Erythroblast (primary cell): Measurements from ENCODE around the gene ZNF513.
A peak's percentile ranks its signal among the peaks of the same experiment; 100 is the strongest.

Experiments
- DNase-seq, 2 experiments: peaks; one replicate each; lab custom pipeline; 2025; lab: John Stamatoyannopoulos, UW
- GATA1 ChIP-seq: IDR thresholded peaks from 2 replicates; pipeline ENCODE4 v1.6.1; 2011; ENCODE audit warnings: low read depth, mild to moderate bottlenecking, control low read depth, low read length, moderate library complexity
- POLR2A ChIP-seq: IDR thresholded peaks from 2 replicates; pipeline ENCODE4 v1.6.1; 2011; ENCODE audit warnings: mild to moderate bottlenecking, low read length

ZNF513 gene

GRCh38 chr2:27377618-27378095 lies 2.9 kb downstream of the ZNF513 start:
- no peak for DNase-seq
- TF ChIP-seq POLR2A (peak; percentile 23), GATA1 (no peak)

GRCh38 chr2:27376866-27377617 lies 3.5 kb downstream of the ZNF513 start:
- DNase-seq, result no peak
- TF ChIP-seq GATA1 (no peak), POLR2A (no peak)

- no peak for TF ChIP-seq GATA1
- TF ChIP-seq POLR2A, result peak; percentile 7
- DNase-seq, result no peak
These were observed 4.2 kb downstream of the ZNF513 start for GRCh38 chr2:27376151-27376865.

GRCh38 chr2:27375513-27376099 lies 4.9 kb downstream of the ZNF513 start:
- TF ChIP-seq GATA1, result no peak
- TF ChIP-seq POLR2A, result no peak
- no peak for DNase-seq

- DNase-seq, result no peak
- no peak for TF ChIP-seq POLR2A
- TF ChIP-seq GATA1, result no peak
These were observed 7.0 kb downstream of the ZNF513 start for GRCh38 chr2:27373567-27373966.

GRCh38 chr2:27372937-27373336 lies 7.6 kb downstream of the ZNF513 start:
- DNase-seq, result no peak
- no peak for TF ChIP-seq GATA1
- no peak for TF ChIP-seq POLR2A

- no peak for TF ChIP-seq POLR2A
- no peak for TF ChIP-seq GATA1
- DNase-seq, result peak; percentile 74 to 82
These were observed 9.5 kb downstream of the ZNF513 start for GRCh38 chr2:27370816-27371620.

- DNase-seq, result peak; percentile 99
- TF ChIP-seq POLR2A, result peak; percentile 89
- TF ChIP-seq GATA1, result no peak
These were observed 10.3 kb downstream of the ZNF513 start, which contains the start of the genes EIF2B4 and SNX17 for GRCh38 chr2:27370026-27370815. TSS of gene EIF2B4 (minus strand) at chr2:27370338. CDS start at chr2:27370314, 24 bp downstream. TSS of gene SNX17 (plus strand) at chr2:27370616. CDS start at chr2:27370744, 128 bp downstream.

GRCh38 chr2:27369471-27370025 lies 11.0 kb downstream of the ZNF513 start:
- TF ChIP-seq POLR2A (no peak), GATA1 (no peak)
- no peak for DNase-seq

- TF ChIP-seq GATA1 (no peak), POLR2A (no peak)
- no peak for DNase-seq
These were observed 16.6 kb downstream of the ZNF513 start for GRCh38 chr2:27363933-27364332.

- no peak for DNase-seq
- TF ChIP-seq GATA1 (no peak), POLR2A (peak; percentile 18)
These were observed 17.7 kb downstream of the ZNF513 start for GRCh38 chr2:27362678-27363420.
